Subcutaneous adipose tissue (tissue), 4 donors: Measurements from ENCODE around the gene TAS2R13. TPM values are rescaled to one million over a fixed set of nuclear protein-coding genes. Genes with fewer than 3 reads are reported as not detected.

Source experiments
- CTCF ChIP-seq: fragments of 450-650 bp; IDR thresholded peaks from one replicate; pipeline ENCODE4 v1.5.1; 2016; ENCODE audit warnings: low read depth, mild to moderate bottlenecking, control low read depth, antibody characterized with exemption, moderate library complexity
- total RNA-seq, 4 donors: library from RNA; depleted of rRNA; stranded (reverse); fragments of >200 nt; gene quantifications; one replicate each; pipeline ENCODE4 v1.1.0, GENCODE V29; 2016

TAS2R13 gene
- total RNA-seq, 4 donors from 2014 or later = 1.8 to 5.5 (median 3.9) TPM

GRCh38 chr12:10940389-10940788, 31.0 kb upstream of the TAS2R13 start:
- TF ChIP-seq CTCF = no peak

GRCh38 chr12:10939163-10939562, 29.8 kb upstream of the TAS2R13 start, which contains the start of gene TAS2R14:
Gene TAS2R14 (minus strand): TSS chr12:10939263. CDS start chr12:10939207, 56 bp downstream.
- no peak for TF ChIP-seq CTCF

DNA sequence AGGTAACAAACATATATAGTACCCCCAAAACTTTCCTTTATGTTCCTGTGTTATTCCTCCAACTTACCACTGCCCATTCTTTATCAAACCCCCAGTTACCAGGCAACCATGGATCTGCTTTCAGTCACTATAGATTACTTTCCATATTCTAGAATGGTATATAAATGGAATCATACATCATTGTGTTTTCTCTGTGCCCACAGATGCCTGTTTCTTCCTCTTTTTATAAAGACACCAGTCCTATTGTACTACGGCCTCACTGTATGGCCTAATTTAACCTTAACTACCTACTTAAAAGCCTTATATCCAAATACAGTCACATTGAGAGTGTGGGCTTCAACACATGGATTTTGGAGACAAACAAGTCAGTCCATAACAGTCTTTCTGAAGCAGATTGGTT, 27.1 kb upstream of the TAS2R13 start:
- no peak for TF ChIP-seq CTCF

DNA sequence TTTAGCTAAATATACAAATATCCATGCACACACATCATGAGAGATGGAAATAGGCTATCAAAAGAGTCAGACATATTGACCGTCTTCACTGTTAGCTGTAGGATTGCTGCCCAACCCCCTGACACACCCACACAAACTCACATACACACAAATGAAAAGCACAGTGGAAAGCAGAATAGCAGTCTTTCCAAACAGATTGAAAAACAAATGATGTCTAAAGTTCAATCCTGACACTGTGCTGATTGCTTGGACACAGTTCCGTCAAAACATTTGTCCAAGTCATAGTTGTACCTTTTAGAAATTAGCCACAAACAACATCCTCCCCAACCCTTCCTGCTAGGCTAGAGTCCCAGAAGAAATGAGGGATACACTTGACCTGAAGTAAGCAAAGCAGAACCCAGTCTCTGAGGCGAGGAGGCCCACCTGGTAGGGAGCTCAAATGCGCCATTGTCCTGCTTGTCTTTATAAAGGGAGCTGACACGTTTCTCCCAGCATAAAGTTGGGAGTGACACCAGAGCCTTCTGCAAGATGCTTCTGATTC, 19.5 kb upstream of the TAS2R13 start, which contains the start of gene PRH2:
Gene PRH2, plus strand, starts transcription at position 491 of the 541 bp plus-strand sequence. Its CDS starts 38 bp downstream, at position 529.
- TF ChIP-seq CTCF = no peak

DNA sequence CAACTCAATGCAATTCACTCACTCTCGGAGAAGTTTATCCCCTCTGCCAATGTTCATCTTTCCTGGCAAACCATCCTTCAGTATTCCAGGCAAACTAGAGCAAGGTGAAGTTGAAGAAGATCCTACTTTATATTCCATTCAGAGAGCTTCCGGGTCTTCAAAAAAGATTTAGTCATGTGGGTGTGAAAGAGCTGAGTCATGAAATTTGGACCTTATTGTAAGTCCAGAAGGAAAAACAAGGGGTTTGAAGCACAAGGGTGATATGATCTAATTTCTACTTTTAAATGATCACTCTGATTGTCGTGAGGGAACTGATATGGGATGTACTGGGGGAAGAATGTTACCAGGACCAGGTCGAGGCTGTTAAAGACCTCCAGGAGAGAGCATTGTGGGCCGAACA, 16.9 kb upstream of the TAS2R13 start:
- TF ChIP-seq CTCF = no peak

DNA sequence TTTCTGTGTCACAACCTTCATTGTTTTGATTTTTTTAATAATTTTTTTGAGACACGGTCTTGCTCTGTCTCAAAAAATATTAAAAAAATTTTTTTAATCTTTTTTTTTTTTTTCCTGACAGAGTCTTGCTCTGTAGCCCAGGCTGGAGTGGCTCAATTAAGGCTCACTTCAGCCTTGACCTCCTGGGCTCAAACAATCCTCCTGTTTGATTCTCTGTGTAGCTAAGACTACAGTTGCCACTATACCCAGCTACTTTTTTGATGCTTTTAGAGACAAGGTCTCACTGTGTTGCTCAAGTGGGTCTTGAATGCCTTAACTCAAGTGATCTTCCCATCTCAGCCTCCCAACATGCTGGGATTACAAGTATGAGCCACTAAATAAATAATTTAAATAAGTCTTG, 10.4 kb upstream of the TAS2R13 start:
- no peak for TF ChIP-seq CTCF

DNA sequence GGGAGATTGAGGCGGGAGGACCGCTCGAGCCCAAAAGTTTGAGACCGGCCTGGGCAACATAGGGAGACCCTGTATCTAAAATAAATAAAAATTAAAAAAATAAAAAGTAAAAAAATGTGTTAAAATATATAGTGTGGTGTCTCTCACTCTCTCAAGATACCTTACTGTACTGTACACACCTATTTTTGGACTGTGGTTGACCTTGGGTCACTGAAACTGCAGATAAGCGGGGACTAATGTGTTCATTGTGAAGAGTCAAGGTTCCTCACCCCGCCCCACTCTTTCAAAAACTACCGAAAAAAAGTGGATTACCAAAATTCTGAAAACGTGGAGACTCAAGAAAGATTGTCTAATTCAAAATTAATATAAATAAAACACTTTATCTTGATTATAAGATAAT, 1.0 kb upstream of the TAS2R13 start:
- TF ChIP-seq CTCF = no peak
